Measurements from ENCODE around the gene F2. TPM values are rescaled to one million over a fixed set of nuclear protein-coding genes. Genes with fewer than 3 reads are reported as not detected.

F2 gene
- polyA plus RNA-seq, 1 donor, result not detected

DNA sequence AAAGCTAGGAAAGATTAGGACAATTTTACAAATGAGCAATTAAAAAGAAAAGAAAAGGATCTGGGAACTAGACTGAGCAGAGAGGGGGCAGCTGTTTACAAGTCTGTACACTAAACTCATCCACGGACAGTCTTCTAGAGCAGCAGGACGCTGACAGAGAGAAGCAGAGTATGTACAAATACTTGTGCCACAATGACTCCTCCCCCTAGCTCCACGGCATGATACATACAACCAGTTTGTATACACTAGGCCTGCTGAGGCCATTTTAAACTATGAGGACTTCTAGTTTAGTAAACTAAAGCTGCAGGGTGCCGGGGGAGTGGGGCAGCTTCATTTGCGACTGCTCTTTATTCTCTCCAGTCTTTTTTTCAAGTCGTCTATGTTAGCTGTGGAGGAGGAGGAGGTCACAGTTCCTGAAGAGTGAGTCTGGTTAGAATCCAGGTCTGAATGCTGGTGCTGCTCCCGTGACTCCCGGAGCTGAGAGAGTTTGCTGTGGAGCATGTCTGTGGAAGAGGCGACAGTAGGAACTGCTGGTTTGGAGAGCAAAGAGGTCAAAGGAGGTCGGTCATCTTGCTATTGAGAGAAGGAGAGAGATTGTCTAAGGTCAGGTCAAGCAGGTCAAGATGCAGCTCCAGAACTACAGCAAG lies 24.8 kb downstream of the F2 start:
- DNase-seq, result no peak

DNA sequence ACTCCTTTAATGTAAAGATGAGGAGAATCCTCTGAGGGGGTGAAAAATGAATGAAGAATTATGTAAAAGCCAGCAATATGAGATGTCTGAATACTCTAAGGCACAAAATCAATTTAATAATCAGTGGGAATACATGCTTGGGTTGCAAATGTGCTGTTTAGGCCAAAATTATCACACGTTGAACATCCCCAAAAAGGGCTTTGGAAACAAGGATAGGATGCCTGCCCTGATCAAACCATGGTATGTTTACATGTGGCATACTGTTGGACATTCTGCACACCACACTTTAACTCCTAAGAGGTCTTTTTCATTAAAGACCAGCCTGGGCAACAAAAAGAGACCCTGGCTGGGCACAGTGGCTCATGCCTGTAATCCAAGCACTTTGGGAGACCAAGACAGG lies 26.3 kb downstream of the F2 start:
- no peak for DNase-seq

DNA sequence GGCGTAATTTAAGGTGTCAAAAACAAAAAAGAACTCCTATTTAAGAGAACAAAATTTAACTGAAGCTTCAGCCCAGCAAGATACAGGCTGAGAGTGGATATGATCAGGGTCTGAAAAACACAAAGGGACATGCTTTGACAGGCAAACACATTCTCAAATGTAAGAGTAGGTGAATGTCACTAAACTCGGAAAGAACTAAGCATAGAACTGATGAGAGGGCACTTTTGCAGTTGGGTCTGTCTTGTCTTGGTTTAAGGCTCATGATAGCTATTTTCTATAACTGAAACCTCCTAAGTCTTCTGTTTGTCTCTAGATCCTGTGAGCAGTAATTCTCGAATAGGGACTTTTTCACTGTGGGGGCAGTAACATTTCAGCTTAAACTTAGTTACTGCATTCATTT lies 27.0 kb downstream of the F2 start:
- no peak for DNase-seq

DNA sequence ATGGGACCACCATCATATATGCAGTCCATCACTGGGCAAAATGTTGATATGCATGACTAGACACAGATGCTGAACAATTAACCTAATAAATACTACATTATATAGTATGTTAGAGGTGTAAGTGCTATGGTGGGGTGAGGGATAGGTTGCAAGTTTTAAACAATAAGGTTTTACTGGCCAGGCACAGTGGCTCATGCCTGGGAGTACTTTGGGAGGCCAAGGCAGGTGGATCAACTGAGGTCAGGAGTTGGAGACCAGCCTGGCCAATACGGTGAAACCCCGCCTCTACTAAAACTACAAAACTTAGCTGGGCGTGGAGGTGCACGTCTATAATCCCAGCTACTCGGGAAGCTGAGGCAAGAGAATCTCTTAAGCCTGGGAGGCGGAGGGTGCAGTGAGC lies 28.1 kb downstream of the F2 start:
- no peak for DNase-seq

DNA sequence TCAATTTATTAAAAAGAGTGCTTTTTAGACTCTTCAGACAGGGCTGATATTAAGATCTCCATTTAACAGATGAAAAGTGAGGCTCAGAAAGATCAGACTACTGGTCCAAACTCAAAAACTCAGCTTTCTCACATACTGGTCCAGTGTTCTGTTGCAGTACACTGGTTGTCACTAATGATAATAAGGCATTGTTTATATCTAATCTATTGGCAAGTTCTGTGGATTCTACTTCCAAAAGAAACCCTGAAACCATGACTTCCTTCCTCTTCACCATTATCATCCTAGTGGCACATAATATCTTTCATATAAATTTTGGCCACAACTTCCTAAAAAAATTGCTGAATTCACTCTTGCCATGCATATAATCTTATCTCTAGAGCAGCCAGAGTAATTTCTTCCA lies 36.9 kb downstream of the F2 start:
- DNase-seq, result no peak

DNA sequence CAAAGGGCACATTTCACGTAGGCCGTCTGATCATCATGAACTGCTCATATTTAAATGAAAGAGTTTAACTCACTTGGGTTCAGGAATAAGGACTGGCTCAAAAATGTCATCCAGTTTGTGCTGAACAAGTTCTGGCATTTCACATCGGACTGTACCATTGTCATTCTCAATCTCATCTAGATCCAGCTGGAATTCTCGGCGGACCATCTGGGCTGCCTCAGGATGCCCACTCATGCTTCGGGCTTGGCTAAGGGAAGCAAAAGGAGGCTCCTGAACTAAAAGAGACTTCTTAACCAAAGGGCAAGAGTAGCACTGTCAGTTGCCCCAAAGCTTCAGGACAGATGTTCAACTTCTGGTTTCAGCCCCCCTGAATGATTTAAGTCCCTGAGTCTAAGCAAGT lies 40.2 kb downstream of the F2 start:
- no peak for DNase-seq

DNA sequence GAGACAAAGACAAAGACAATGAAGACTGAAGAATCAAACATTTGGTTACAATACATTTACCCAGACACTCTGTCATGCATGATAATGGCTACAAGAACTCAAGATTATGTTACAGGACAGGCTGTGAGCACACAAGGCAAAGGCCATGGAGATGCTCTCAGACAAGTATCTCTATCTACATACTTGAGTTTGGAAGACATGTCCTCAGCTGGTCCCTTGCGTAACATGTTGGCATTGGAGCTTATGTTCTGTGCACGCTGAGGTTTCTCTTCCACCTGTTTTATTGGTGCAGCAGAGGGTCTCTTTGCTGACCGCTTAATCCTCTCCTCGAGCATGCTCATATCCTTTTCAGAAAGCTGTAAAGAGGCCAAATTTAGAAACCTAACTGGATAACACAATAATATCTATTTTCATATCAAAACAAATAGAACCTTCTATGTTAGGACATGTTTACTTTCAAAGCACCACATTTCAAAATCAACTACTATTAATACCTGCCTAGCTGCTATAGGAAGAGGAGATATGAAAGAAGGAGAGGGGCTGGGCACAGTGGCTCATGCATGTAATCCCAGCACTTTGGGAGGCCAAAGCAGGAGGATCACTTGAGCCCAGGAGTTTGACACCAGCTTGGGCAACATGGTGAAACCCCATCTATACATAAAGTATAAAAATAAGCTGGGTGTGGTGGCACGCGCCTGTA lies 41.6 kb downstream of the F2 start:
- DNase-seq, result no peak

DNA sequence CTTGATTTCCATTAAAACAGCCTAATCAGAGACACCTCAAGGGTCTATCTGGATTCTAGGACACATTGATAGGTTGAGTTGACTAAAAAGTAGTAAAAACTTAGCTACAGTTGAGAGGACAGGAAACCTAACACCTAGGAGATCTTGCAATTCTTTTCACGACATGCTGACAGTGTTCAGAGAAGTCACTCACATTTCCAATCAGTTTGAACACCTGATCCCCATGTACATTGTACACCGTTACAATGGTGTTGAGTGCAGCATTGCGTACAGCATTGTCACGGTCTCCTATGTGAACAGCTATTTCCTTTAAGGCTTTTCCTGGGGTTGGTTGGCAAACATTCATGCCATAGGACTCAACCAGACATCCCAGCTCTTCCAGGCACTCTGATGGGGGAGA lies 42.8 kb downstream of the F2 start:
- DNase-seq, result no peak

DNA sequence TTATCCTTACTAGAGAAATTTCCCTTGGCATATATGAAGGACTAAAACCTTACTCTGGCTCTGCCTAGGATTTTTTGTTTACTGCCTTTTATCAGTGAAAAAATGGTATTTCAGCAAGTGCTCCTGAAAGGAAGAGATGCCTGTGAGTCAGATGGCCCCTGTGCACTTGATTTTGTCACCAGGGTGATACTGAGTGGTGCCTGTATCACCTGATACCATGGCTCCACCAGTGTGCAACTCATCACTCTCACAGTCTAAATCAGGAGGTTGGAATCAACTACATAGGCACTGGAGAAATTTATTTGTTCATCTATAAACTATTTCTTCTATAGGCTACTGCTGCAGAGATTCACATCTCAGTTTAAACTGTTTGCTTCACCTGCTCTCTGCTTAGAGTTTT lies 43.2 kb downstream of the F2 start:
- no peak for DNase-seq

DNA sequence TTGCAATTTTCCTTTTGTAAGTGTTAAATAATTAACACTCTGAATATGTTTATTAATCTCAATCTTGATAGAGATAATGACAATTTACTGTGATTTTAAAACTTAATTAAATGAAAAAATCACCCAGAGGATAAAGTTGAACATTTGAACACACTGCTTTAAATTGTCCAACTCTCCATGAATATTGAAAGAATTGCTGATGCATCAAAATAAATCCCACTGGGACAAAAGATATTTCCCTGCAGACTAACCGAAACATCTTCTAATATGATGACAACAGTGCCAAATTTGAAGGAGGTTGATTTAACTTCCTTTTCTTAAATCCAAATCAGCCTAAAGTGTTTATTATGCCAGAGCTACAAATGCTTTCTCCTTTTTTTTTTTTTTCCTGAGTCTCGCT lies 47.6 kb downstream of the F2 start:
- no peak for DNase-seq

DNA sequence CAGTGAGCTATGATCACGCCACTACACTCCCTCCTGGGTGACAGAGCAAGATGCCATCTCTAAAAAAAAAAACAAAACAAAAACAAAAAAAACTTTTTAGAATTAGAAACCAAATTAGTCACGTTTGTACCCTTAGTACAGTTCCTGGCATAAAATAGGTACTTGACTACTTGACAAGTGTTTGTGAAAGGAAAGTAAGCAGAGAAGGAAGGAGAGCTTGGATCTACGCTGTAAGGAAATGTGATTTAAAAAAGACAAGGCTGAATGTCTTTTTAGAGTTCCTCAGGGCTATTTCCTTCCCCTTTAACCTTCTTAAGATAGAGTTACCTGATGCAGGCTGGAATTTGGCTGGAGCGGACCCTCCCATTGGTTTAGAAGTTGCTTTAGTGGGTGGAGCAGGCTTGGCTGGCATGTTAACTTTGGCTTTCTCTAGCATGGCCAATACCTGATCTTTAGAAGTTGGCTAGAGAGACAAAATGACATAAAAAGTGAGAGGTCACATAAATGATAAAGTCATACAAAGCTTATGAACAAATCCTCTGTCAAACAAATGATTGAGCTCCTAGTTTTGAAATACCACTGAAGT lies 50.7 kb downstream of the F2 start:
- no peak for DNase-seq

DNA sequence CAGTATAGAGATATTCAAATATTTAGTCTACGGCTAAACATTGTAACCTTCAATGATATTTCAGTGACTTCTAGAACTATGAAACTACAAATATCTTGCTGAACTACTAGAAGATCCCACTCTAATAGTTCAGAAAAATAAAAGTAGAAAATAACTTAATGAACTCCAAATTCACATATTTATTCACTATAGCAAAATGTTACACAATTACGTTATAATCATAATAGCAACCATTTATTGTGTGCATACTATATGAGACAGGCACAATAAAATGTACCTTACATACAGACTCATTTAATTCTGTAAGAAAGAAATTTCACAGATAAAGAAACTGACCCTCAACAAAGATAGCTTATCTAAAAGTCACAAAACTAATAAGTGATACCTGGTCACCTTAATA lies 57.9 kb downstream of the F2 start:
- DNase-seq, result no peak

DNA sequence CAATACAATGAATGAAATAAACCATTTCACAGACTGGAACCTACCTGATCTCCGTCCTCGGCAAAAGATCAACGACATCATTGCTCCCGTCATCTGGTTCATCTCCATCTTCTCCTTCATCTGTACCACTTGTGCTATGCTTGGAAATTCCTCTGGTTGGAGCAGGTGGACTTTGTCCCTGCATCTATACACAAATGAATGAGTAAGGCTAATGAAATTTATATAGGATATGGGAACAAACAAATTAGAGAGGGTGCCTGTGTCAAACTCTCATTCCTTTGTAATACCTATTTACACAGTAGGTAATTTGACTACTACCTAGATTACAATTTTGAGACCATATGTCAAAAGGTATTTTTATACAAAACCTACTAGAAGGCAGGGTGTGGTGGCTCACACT lies 59.4 kb downstream of the F2 start:
- no peak for DNase-seq

Other genes with a start within 250 kb of the F2 start
- gene AMBRA1, start 125.2 kb upstream of the F2 start, polyA plus RNA-seq (ENCODE audit: insufficient read length), result 15.1 TPM
- 3.5 TPM for gene HARBI1, start 102.0 kb upstream of the F2 start, polyA plus RNA-seq (ENCODE audit: insufficient read length)
- 38.7 TPM for gene ATG13, start 101.7 kb upstream of the F2 start, polyA plus RNA-seq (ENCODE audit: insufficient read length)
- 38.5 TPM for gene ARHGAP1, start 18.6 kb upstream of the F2 start, polyA plus RNA-seq (ENCODE audit: insufficient read length)
- gene ZNF408, start 18.2 kb upstream of the F2 start, polyA plus RNA-seq (ENCODE audit: insufficient read length), result 7.9 TPM
- gene CKAP5, start 127.1 kb downstream of the F2 start, polyA plus RNA-seq (ENCODE audit: insufficient read length), result 47.7 TPM
- gene LRP4, start 199.3 kb downstream of the F2 start, polyA plus RNA-seq (ENCODE audit: insufficient read length), result 20.7 TPM
- 21.2 TPM for gene CSTPP1, start 217.5 kb downstream of the F2 start, polyA plus RNA-seq (ENCODE audit: insufficient read length)

Measured in hindlimb muscle (tissue), 1 donor.